ENCODE measurements around the gene MOB3A.

The MOB3A gene

GRCh38 chr19:2084993-2085720 is 11.0 kb downstream of the MOB3A start:
- no peak for TF ChIP-seq CTCF (IDR thresholded peaks at IDR 0.05; ENCODE audit: insufficient read depth, low read depth, low read length, missing control alignments)
- peak; percentile 52 for DNase-seq (ENCODE audit: low read depth)
- no peak overlapping the region for H3K4me3 ChIP-seq (ENCODE audit: low read length)

- H3K4me3 ChIP-seq (ENCODE audit: low read length) = no peak overlapping the region
- DNase-seq (ENCODE audit: low read depth) = no peak
- no peak for TF ChIP-seq CTCF (IDR thresholded peaks at IDR 0.05; ENCODE audit: insufficient read depth, low read depth, low read length, missing control alignments)
Measured at GRCh38 chr19:2083174-2083854, 12.8 kb downstream of the MOB3A start.

- DNase-seq (ENCODE audit: low read depth) = no peak
- H3K4me3 ChIP-seq (ENCODE audit: low read length) = no peak overlapping the region
- TF ChIP-seq CTCF (IDR thresholded peaks at IDR 0.05; ENCODE audit: insufficient read depth, low read depth, low read length, missing control alignments) = no peak
Measured at GRCh38 chr19:2081873-2082810, 14.0 kb downstream of the MOB3A start.

GRCh38 chr19:2080336-2080988 is 15.7 kb downstream of the MOB3A start:
- H3K4me3 ChIP-seq (ENCODE audit: low read length) = no peak overlapping the region
- no peak for TF ChIP-seq CTCF (IDR thresholded peaks at IDR 0.05; ENCODE audit: insufficient read depth, low read depth, low read length, missing control alignments)
- peak; percentile 55 for DNase-seq (ENCODE audit: low read depth)

- no peak for DNase-seq (ENCODE audit: low read depth)
- H3K4me3 ChIP-seq (ENCODE audit: low read length) = no peak overlapping the region
- no peak for TF ChIP-seq CTCF (IDR thresholded peaks at IDR 0.05; ENCODE audit: insufficient read depth, low read depth, low read length, missing control alignments)
Measured at GRCh38 chr19:2079865-2080301, 16.2 kb downstream of the MOB3A start.

DNA sequence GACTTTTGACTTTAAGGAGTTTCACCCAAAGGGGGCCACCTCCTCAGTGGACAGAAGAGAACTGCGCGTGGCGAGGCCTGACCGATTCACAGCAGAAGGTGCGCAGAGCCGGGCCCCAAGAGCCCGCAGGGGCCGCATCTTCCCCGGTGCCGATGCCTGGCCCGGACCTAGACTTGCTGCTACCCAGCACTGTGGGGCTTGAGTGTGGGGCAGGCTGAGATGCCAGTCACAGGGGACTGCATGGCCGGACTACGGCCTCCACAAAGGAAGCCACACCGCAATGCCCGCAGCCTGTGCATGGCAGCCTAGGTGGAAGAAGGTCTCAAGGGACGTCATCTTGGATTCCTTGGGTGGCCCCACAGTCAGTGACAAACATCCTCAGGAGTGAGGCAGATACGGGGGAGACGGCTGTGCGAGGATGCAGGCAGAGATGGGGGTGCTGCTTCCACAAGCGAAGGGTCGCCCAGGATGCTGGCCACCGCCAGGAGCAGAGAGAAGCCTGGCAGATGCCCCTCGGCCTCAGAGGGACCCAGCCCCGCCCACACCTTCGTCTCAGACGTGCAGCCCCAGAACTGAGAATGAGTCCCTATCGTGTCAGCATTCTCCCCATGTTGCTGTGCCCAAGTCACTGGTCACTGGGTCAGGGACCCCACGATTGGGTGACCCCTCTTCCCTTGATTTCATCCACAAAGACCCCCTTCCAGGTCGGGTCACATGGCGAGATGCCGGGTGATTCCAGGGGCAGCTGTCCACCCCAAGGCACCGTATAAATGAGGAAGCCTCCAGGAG is 16.9 kb downstream of the MOB3A start:
- no peak overlapping the region for H3K4me3 ChIP-seq (ENCODE audit: low read length)
- TF ChIP-seq CTCF (IDR thresholded peaks at IDR 0.05; ENCODE audit: insufficient read depth, low read depth, low read length, missing control alignments) = no peak
- DNase-seq (ENCODE audit: low read depth) = no peak

Measured in epithelial cell of esophagus (primary cell).